HepG2 (cell line): ENCODE measurements around the gene GTSF1L. TPM values are rescaled to one million over a fixed set of nuclear protein-coding genes. Genes with fewer than 3 reads are reported as not detected.
A peak's percentile ranks its signal among the peaks of the same experiment; 100 is the strongest.

Experiments used
- ATAC-seq: fragments of 200-7000 bp; cut with Tn5 transposase; 3 replicates; pipeline ENCODE4 v1.9.1; 2020; ENCODE audit warnings: mild to moderate bottlenecking, moderate library complexity
- BruUV-seq: library from RNA; stranded (reverse); fragments of 400-500 nt; replicated peaks from 2 replicates; lab custom pipeline; 2021; lab: Mats Ljungman, UMichigan
- CTCF ChIA-PET: fragments of 300-600 bp; formaldehyde crosslinking; extraction: SDS; loops from one replicate; lab custom pipeline; 2021; ENCODE audit warnings: low total read pairs, inconsistent platforms, low intra/inter-chr PET ratio; lab: Yijun Ruan, JAX
- POLR2A ChIA-PET: fragments of 350-600 bp; sonication (Branson Sonifier 250); formaldehyde crosslinking; loops from one replicate; lab custom pipeline; 2020; ENCODE audit warnings: antibody characterized with exemption, inconsistent platforms; lab: Yijun Ruan, JAX
- DNase-seq: peaks from one replicate; pipeline ENCODE4 v3.0.0-alpha.2; 2015; ENCODE audit warnings: low spot score
- FAIRE-seq: peaks from 3 replicates; lab custom pipeline; 2011; peaks lifted over from hg19 to GRCh38; lab: Jason Lieb, UNC
- H2AFZ ChIP-seq: one replicate; pipeline ENCODE4 v1.6.1; 2011; ENCODE audit warnings: low read length, inconsistent platforms
- H3K27ac ChIP-seq: fragments of 300-600 bp; 3 replicates; pipeline ENCODE4 v1.8.0; 2011; ENCODE audit warnings: mixed run types, mild to moderate bottlenecking, mixed read lengths, low read length, inconsistent platforms; ENCODE audit not compliant: insufficient read depth; ENCODE audit errors: extremely low read length
- H3K27me3 ChIP-seq, 2 experiments: fragments of 200-600 bp in 1 of 2; 2 replicates in 1 of 2; 3 replicates in 1 of 2; pipeline versions ENCODE4 v1.6.0 to v1.8.0; 2011; ENCODE audit warnings: low read length in 2 of 2, mild to moderate bottlenecking in 2 of 2, moderate library complexity in 2 of 2, inconsistent platforms in 1 of 2; ENCODE audit not compliant: insufficient read depth in 2 of 2, control insufficient read depth in 1 of 2
- H3K36me3 ChIP-seq, 2 experiments: fragments of 200-600 bp in 1 of 2; replicated peaks in 1 of 2; 2 replicates in 1 of 2; 3 replicates in 1 of 2; pipeline versions ENCODE4 v1.5.1 to v1.8.0; 2011; ENCODE audit warnings: low read length in 2 of 2, inconsistent platforms in 1 of 2; ENCODE audit not compliant: insufficient read depth in 2 of 2, control insufficient read depth in 1 of 2
- H3K4me1 ChIP-seq: 2 replicates; pipeline ENCODE4 v1.5.1; 2012; ENCODE audit warnings: low read length, inconsistent platforms; ENCODE audit not compliant: insufficient read depth
- H3K4me2 ChIP-seq: 2 replicates; pipeline ENCODE4 v1.6.0; 2011; ENCODE audit warnings: low read depth, low read length, inconsistent platforms
- H3K4me3 ChIP-seq, 3 experiments: fragments of 200-600 bp in 1 of 3; sonication (generic), shearing (Covaris generic) in 1 of 3; replicated peaks in 1 of 3; 2 replicates each; pipeline ENCODE4 v1.5.1; 2011 to 2016; ENCODE audit warnings: low read length in 3 of 3, inconsistent platforms in 2 of 3, low read depth in 2 of 3, mild to moderate bottlenecking in 2 of 3, control low read depth in 1 of 3, mixed read lengths in 1 of 3; ENCODE audit not compliant: insufficient read depth in 1 of 3
- H3K79me2 ChIP-seq: one replicate; pipeline ENCODE4 v1.6.1; 2011; ENCODE audit warnings: low read length, inconsistent platforms; ENCODE audit not compliant: insufficient read depth
- H3K9ac ChIP-seq: 2 replicates; pipeline ENCODE4 v1.6.0; 2011; ENCODE audit warnings: mild to moderate bottlenecking, low read depth, low read length, inconsistent platforms; ENCODE audit not compliant: insufficient read depth
- H3K9me3 ChIP-seq: 2 replicates; pipeline ENCODE4 v1.5.1; 2012; ENCODE audit warnings: mild to moderate bottlenecking, low read length
- H4K20me1 ChIP-seq: 2 replicates; pipeline ENCODE4 v1.6.0; 2011; ENCODE audit warnings: inconsistent platforms, mild to moderate bottlenecking, low read length, moderate library complexity; ENCODE audit not compliant: insufficient read depth
- CHCHD3 ChIP-seq: sonication (generic); formaldehyde crosslinking; IDR thresholded peaks from 2 replicates; pipeline ENCODE4 v1.8.0; 2022; ENCODE audit warnings: mild to moderate bottlenecking, missing genetic modification reagents, moderate library complexity
- CHD2 ChIP-seq: IDR thresholded peaks from 2 replicates; pipeline ENCODE4 v1.6.1; 2011; ENCODE audit warnings: low read depth, low read length, improper control_type of control experiment
- CREB1 ChIP-seq, 2 experiments: fragments of 450-650 bp in 1 of 2; IDR thresholded peaks; 2 replicates each; pipeline ENCODE4 v1.6.1; 2016 to 2017; ENCODE audit warnings: control low read depth in 1 of 2, mild to moderate bottlenecking in 1 of 2, missing compliant biosample characterization in 1 of 2, missing genetic modification characterization in 1 of 2
- KDM3A ChIP-seq: IDR thresholded peaks from 2 replicates; pipeline ENCODE4 v1.6.1; 2018; ENCODE audit warnings: low read depth, missing compliant biosample characterization
- MED13 ChIP-seq: sonication (generic); formaldehyde crosslinking; IDR thresholded peaks from 2 replicates; pipeline ENCODE4 v1.5.0; 2020; ENCODE audit warnings: missing genetic modification reagents
- MED8 ChIP-seq: sonication (generic); formaldehyde crosslinking; IDR thresholded peaks from 2 replicates; pipeline ENCODE4 v1.8.1; 2023; ENCODE audit warnings: mild to moderate bottlenecking, missing genetic modification reagents; ENCODE audit not compliant: insufficient replicate concordance
- REXO4 ChIP-seq: sonication (generic); formaldehyde crosslinking; IDR thresholded peaks from 2 replicates; pipeline ENCODE4 v1.8.0; 2022; ENCODE audit warnings: missing genetic modification reagents, mild to moderate bottlenecking, borderline replicate concordance
- TGIF2 ChIP-seq: IDR thresholded peaks from 2 replicates; pipeline ENCODE4 v1.6.1; 2016; ENCODE audit warnings: control low read depth, missing compliant biosample characterization
- ZNF605 ChIP-seq: sonication (generic); formaldehyde crosslinking; IDR thresholded peaks from 2 replicates; pipeline ENCODE4 v1.8.0; 2022; ENCODE audit warnings: mild to moderate bottlenecking, missing genetic modification reagents
- WGBS: methylation state at CpG from one replicate; pipeline ENCODE4 v1.1.6; 2017; ENCODE audit warnings: low lambda C conversion rate; 5-methylcytosine and 5-hydroxymethylcytosine counted together
- in situ Hi-C: cut with HindIII; loops from 2 replicates; pipeline ENCODE4 v1.10.0; 2017; ENCODE audit warnings: low pct_unique_long_range_greater_than_20kb; ENCODE audit not compliant: extremely low pct_ligation_motif_present
- intact Hi-C: fragments of 100-400 bp; cut with micrococcal nuclease; formaldehyde crosslinking; loops from one replicate; pipeline ENCODE4 v1.10.0; 2022; ENCODE audit not compliant: unreplicated experiment
- polyA plus RNA-seq, 8 experiments: library from polyadenylated mRNA; depleted of rRNA in 3 of 8; stranded (reverse) in 7 of 8; unstranded in 1 of 8; fragments of >200 nt; fragmentation: Illumina TruSeq in 4 of 8; extraction: Trizol in 4 of 8; gene quantifications; 2 replicates each; pipeline versions ENCODE4 v1.2.1 to v1.2.3, GENCODE V29; 2011 to 2016; ENCODE audit warnings: low read depth in 4 of 8, missing spikeins in 1 of 8, mixed read lengths in 1 of 8; ENCODE audit not compliant: insufficient read depth in 1 of 8
- total RNA-seq, 5 experiments: library from RNA; depleted of rRNA; stranded (reverse); fragments of >200 nt; fragmentation: Illumina TruSeq; extraction: Trizol; gene quantifications; 2 replicates each; pipeline ENCODE4 v1.2.3, GENCODE V29; 2016; ENCODE audit warnings: low read depth in 1 of 5
- TF ChIP-seq, protein P1 (sequence below): sonication (generic); formaldehyde crosslinking; IDR thresholded peaks from 2 replicates; pipeline ENCODE4 v1.4.0; 2020; ENCODE audit warnings: missing genetic modification reagents
- TF ChIP-seq, protein P2 (sequence below): sonication (generic); formaldehyde crosslinking; IDR thresholded peaks from 2 replicates; pipeline ENCODE4 v1.9.0; 2021; ENCODE audit warnings: missing genetic modification reagents, mild to moderate bottlenecking, borderline replicate concordance
- TF ChIP-seq, protein P3 (sequence below): sonication (generic); formaldehyde crosslinking; IDR thresholded peaks from 2 replicates; pipeline ENCODE4 v1.4.0; 2020; ENCODE audit warnings: missing genetic modification reagents, mild to moderate bottlenecking, borderline replicate concordance
- TF ChIP-seq, protein P4 (sequence below): sonication (generic); formaldehyde crosslinking; IDR thresholded peaks from 2 replicates; pipeline ENCODE4 v1.4.0; 2020; ENCODE audit warnings: mild to moderate bottlenecking, missing genetic modification reagents, borderline replicate concordance

GTSF1L gene
- total and polyA plus RNA-seq, 2 of the 13 experiments (the other 11 are each of a cell fraction or from before 2014, with no cell fraction given) = not detected

DNA sequence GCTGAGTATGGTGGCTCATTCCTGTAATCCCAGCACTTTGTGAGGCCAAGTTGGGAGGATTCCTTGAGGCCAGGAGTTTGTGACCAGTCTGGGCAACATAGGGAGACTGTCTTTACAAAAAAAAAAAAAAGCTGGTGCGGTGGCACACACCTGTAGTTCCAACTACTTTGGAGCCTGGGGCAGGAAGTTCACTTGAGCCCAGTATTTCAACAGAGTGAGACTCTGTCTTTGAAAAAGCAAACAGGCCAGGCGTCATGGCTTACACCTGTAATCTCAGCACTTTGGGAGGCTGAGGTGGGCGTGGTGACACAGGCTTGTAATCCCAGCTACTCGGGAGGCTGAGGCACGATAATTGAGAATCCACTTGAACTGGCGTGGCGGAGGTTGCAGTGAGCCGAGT, 31.2 kb downstream of the GTSF1L start (continued):
- TF ChIP-seq, protein P1, sequence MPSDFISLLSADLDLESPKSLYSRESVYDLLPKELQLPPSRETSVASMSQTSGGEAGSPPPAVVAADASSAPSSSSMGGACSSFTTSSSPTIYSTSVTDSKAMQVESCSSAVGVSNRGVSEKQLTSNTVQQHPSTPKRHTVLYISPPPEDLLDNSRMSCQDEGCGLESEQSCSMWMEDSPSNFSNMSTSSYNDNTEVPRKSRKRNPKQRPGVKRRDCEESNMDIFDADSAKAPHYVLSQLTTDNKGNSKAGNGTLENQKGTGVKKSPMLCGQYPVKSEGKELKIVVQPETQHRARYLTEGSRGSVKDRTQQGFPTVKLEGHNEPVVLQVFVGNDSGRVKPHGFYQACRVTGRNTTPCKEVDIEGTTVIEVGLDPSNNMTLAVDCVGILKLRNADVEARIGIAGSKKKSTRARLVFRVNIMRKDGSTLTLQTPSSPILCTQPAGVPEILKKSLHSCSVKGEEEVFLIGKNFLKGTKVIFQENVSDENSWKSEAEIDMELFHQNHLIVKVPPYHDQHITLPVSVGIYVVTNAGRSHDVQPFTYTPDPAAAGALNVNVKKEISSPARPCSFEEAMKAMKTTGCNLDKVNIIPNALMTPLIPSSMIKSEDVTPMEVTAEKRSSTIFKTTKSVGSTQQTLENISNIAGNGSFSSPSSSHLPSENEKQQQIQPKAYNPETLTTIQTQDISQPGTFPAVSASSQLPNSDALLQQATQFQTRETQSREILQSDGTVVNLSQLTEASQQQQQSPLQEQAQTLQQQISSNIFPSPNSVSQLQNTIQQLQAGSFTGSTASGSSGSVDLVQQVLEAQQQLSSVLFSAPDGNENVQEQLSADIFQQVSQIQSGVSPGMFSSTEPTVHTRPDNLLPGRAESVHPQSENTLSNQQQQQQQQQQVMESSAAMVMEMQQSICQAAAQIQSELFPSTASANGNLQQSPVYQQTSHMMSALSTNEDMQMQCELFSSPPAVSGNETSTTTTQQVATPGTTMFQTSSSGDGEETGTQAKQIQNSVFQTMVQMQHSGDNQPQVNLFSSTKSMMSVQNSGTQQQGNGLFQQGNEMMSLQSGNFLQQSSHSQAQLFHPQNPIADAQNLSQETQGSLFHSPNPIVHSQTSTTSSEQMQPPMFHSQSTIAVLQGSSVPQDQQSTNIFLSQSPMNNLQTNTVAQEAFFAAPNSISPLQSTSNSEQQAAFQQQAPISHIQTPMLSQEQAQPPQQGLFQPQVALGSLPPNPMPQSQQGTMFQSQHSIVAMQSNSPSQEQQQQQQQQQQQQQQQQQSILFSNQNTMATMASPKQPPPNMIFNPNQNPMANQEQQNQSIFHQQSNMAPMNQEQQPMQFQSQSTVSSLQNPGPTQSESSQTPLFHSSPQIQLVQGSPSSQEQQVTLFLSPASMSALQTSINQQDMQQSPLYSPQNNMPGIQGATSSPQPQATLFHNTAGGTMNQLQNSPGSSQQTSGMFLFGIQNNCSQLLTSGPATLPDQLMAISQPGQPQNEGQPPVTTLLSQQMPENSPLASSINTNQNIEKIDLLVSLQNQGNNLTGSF (CRISPR knock-in tag) = no peak
- TF ChIP-seq CREB1 (IDR thresholded peaks at IDR 0.05) (no peak), CREB1 (CRISPR knock-in tag; IDR thresholded peaks at IDR 0.05) (no peak), ZNF605 (CRISPR knock-in tag) (no peak), REXO4 (no peak), KDM3A (CRISPR knock-in tag) (no peak)
- TF ChIP-seq, protein P2, sequence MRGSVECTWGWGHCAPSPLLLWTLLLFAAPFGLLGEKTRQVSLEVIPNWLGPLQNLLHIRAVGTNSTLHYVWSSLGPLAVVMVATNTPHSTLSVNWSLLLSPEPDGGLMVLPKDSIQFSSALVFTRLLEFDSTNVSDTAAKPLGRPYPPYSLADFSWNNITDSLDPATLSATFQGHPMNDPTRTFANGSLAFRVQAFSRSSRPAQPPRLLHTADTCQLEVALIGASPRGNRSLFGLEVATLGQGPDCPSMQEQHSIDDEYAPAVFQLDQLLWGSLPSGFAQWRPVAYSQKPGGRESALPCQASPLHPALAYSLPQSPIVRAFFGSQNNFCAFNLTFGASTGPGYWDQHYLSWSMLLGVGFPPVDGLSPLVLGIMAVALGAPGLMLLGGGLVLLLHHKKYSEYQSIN (CRISPR knock-in tag) = no peak

DNA sequence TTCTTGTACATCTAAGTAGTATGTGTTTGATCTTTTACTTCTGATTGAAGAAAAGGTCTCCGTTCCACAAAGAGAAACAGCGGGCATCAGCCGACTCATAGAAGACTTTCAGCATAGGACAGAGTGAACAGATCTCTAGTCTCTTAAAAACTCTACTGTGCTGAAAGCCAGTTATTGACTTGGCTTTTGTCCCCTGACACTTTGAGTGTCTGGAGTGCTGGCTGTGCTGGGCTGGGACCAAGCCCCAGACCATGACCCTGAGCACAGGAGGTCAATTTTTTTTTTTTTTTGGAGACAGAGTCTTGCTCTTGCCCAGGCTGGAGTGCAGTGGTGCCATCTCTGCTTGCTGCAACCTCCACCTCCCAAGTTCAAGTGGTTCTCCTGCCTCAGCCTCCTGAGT, 32.0 kb downstream of the GTSF1L start:
- Histone ChIP-seq H3K27me3 (no peaks in the 10 kb centered on the region), H3K4me1 (no peaks in the 10 kb centered on the region), H2AFZ (no peak overlapping the region), H3K36me3 (peaks cover 4 to 26% of the 10 kb centered on the region in 2 experiments; a peak in 4 of 5 replicates), H3K79me2 (no peaks in the 10 kb centered on the region), H3K9me3 (no peaks in the 10 kb centered on the region), H3K9ac (no peak overlapping the region), H3K27ac (no peak overlapping the region), H3K4me2 (no peak overlapping the region), H3K4me3 (no peak overlapping the region), H4K20me1 (no peaks in the 10 kb centered on the region)
- ATAC-seq (no peak), DNase-seq (no peak), FAIRE-seq (no peak)
- intact Hi-C loops (no loop called here), in situ Hi-C loops (loop anchor here (5.0 kb wide), 2 partner anchors 157 to 247 kb away; no protein-coding TSS in a partner anchor)
- BruUV-seq = no TSS peak
- ChIA-PET CTCF (no interaction called here), POLR2A (no interaction called here)
- WGBS = 96% methylated on average over 3 of the region's 3 CpGs
- TF ChIP-seq, protein P3, sequence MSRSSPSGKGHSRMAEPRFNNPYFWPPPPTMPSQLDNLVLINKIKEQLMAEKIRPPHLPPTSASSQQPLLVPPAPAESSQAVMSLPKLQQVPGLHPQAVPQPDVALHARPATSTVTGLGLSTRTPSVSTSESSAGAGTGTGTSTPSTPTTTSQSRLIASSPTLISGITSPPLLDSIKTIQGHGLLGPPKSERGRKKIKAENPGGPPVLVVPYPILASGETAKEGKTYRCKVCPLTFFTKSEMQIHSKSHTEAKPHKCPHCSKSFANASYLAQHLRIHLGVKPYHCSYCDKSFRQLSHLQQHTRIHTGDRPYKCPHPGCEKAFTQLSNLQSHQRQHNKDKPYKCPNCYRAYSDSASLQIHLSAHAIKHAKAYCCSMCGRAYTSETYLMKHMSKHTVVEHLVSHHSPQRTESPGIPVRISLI (CRISPR knock-in tag) = 0 out of 2 replicates have a peak, but pooled peaks have one; percentile 23
- TF ChIP-seq MED8 (no peak), CHCHD3 (CRISPR knock-in tag) (no peak), TGIF2 (no peak), MED13 (CRISPR knock-in tag) (no peak), CHD2 (no peak)
- TF ChIP-seq, protein P4, sequence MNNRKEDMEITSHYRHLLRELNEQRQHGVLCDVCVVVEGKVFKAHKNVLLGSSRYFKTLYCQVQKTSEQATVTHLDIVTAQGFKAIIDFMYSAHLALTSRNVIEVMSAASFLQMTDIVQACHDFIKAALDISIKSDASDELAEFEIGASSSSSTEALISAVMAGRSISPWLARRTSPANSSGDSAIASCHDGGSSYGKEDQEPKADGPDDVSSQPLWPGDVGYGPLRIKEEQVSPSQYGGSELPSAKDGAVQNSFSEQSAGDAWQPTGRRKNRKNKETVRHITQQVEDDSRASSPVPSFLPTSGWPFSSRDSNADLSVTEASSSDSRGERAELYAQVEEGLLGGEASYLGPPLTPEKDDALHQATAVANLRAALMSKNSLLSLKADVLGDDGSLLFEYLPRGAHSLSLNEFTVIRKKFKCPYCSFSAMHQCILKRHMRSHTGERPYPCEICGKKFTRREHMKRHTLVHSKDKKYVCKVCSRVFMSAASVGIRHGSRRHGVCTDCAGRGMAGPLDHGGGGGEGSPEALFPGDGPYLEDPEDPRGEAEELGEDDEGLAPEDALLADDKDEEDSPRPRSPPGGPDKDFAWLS (CRISPR knock-in tag) = no peak
